HG02588 (cell line): ENCODE results near the gene ASB1.

Source experiments
- ATAC-seq: cut with Tn5 transposase; IDR thresholded peaks from one replicate; pipeline ENCODE4 v1.9.1; 2021; ENCODE audit warnings: mild to moderate bottlenecking, moderate library complexity; ENCODE audit not compliant: unreplicated experiment

ASB1 gene

DNA sequence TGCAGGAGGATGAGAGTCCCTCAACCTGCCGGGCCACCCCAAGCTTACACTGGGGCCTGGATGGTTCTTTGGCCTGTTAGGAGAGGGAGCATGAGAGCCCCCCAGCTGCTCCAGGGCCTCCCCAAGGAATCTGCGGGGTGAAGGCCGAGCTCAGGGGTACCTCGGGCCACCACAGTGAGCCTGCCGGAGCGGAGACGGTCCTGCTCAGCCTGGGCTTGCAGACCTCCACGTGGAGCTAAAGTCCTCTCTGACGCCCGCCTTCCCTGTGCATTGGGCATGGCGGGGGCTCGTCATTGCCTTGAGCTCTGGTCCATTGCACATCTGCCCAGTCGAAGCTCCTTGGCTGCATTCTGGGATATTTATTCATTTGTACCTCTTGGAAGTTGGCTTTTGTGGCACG lies 62.7 kb downstream of the ASB1 start:
- no peak for ATAC-seq

DNA sequence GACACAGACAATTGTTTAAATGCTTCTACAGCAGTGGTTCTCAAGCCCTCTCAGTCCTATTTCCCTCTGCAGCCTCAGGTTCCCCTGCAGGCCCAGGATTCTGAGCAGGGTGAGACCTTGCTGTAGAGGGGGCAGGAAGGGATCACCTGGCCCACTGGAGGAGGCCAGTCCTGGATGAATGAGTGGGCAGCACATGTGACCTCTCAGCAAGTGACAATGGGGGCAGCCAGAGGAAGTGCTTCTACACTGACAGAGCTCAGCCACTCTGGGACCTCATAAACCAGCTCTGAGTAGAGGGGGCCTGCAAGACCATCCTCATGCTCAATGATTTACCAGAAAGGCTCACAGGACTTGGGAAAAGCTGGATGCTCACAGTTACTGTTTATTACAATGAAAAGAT lies 63.2 kb downstream of the ASB1 start:
- ATAC-seq, result no peak

DNA sequence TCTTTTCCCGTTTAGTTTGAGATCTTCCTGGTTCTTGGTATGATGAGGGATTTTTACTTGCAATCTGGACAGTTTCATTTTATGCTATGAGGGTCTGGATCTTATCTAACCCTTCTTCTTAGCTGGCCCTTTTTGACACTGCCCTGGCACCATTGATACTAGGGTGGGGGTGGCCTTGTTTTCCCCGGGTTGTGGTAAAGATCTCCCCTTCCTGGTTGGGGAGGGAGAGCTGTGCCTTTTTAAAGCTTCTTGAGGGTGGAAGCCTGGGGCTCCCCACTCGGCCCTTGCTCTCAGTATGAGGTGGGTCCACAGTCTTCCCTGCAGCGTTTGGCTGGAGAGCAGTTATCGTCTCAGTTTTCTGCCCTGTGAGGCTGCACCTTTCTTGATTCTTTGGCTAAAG lies 66.1 kb downstream of the ASB1 start:
- no peak for ATAC-seq

DNA sequence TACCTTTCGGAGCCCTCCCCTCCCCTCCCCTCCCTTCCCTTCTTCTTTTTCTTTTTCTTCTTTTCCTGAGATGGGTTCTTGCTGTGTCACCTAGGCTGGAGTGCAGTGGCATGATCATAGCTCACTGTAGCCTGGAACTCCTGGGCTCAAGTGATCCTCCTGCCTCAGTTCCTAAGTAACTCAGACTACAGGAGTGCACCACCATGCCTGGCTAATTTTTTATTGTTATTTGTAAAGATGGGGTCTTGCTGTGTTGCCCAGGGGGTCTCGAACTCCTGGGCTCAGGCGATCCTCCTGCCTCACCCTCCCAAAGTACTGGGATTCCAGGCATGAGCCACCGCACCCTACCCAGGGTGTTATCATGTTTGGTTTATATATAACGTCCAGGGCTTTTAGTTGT lies 66.7 kb downstream of the ASB1 start:
- ATAC-seq, result no peak

DNA sequence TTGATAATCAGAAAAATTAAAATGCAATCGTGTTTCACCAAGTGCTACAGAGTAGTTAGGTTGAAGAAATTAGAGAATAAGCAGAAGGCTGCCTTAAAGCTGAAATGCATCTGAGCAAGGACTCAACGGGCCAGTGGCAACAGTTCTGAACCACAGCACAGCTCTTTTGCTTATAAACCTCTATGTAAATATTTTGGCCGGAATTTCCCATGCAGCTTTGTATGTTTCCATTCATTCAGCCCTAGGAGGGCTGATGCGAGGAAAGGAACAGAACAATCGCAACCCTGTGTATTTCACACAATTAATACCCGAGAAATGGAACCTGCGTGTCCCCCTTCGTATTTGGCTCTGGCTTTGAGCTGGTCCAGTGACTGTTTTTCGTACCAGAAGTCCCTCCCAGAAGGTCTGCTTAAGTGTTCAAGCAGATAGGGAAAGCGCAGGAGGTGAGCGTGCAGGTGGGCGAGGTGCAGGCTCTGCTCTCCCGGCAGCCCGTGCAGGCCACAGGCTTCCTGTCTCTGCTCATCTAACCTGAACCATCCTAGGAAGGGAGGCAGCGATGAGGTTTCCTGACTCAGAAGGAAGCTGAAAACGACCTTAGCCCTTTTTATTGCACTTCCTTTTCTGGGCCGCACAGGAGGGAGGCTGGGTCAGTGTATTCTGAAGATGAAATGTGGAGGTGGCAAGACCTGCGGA lies 67.3 kb downstream of the ASB1 start:
- ATAC-seq, result peak; percentile 56

DNA sequence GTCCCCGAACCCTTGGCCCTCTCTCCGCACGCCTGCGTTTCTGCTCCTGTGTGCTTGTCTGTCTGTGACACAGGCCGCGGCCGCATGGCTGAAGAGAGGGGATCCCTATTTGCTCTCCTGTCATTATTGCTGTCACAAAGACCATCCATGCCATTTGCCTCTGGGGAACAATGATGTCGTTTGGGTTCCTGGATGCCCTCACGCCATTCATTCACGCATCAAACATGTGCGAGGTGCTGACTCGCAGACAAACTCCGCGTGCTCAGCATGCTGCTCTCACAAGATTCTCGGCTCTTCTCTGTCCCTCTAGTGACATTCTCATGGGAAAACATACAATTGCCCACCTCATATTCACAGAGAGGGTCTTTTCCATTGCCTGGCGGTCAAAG lies 67.8 kb downstream of the ASB1 start:
- no peak for ATAC-seq

DNA sequence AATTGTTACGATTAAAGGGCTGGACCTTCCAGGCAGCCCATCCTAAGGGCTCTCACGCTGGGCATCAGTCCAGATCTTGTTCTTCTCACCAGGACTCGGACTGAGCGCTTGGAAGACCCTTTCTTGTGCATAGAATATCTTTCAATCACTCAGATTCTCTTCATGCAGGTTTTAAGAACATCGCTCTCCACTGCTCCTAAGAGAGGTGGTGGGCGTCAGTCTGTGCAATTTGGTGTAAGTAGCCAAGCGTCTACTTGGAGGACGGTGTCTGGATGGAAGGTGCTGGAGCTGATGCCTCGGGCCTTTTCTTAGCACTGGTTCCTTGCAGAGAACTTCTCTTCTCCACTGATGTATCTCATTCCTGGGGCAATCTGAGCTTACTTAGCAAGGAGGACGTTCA lies 68.7 kb downstream of the ASB1 start:
- ATAC-seq, result no peak

DNA sequence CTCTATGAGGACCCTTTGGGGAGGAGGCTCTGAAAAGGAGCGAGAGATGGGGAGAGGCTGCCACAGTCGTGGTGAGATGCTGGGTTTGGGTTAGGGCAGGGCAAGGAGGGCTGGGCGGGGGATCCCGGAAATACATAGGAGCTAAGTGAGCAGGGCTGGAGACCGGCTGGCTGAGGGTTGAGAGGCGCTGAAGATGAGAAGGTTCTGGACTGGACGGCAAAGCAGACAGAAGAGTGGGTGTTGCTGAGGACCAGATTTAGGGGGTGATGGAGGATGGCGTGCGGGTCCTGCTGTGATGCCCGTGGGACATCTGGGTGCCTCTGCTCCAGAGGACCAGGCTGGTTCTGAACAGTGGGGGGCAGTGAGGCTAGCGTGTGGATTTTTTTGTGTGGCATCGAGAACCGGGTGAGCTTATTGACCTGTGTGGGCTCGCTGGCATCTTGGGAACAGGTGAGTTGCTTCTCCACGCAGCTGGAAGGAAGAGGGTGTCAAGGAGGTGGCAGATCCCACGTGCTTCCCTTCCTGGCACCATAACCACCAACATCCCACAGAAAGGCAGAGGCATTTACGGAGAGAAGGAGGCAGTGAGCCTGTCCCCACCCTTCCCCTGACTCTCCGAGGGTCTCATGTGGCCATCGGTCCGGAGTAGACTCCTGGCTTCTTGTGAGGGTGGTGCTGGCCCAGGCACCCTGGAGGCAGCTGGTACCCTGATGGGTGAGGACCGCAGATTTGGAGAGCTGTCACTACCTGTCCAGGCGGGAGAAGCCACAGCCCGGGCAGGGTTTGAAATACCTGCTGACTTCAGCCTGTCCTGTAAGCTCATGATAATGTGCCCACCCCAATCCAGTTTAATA lies 70.3 kb downstream of the ASB1 start:
- ATAC-seq, result no peak

DNA sequence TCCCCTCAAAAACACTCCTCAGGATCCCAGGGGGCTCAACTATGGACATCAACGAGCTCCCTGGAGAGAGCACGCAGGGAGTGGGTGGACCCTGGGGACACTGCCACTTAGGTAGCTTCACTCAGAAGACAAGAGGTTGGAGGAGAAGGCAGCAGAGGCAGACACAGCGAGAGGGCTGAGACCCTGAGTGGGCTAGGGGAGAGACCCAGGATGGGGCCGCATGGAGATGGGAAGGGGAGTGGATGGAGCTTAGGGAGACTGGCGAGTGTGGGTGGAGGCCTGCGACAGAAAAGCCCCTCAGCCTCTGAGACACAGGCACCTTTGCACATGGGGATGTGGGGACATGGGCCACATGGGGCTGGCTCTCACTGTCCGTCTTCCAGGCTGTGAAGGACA lies 70.9 kb downstream of the ASB1 start:
- ATAC-seq, result no peak

DNA sequence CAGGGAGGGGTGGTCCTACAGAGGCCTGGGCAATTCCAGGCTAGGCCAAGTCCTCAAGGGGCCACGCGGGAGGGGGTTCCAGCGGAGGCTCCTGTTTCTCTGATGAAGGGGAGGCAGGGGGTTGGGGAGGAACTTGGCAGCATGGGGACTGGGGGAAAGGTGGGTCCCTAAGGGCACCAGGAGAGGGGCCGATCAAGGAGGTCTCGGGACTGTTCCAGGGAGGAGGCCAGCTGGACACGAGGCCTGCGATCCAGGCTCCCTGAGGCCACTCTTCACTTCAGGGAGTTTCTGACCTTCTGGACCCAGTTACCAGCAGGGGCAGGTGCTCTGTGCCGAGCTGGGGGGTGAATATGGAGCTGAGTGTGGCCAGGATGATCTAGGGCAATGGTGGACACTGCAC lies 71.5 kb downstream of the ASB1 start:
- ATAC-seq, result no peak

DNA sequence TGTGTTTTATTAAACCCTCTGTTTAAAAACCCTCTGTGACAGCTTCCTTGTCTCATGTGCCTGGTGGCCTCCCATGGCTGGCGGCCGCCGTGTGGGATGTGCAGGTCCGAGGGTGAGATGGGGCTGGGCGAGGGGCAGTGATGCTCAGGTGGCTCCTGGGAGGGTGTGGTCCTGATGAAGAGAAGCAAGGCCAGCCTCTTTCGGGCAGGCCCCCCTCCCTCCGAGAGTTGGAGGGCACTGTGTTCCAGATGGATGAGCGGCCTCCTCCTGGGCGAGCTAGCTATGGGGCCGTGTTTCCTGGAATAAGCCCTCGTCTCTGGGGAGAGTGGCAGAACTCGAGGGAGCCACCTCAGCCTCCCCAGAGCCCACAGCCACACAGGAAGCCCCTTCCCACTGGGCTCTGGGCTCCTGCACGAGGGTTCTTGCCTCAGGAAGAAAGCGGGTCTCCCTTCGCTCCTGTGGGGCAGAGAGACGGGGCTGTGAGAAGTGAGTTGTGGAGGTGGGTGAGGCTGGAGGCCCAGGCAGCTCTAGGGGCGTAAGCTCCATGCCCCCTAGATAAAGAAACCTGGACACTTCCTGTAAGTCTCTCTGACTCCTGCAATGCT lies 72.1 kb downstream of the ASB1 start:
- ATAC-seq, result no peak

DNA sequence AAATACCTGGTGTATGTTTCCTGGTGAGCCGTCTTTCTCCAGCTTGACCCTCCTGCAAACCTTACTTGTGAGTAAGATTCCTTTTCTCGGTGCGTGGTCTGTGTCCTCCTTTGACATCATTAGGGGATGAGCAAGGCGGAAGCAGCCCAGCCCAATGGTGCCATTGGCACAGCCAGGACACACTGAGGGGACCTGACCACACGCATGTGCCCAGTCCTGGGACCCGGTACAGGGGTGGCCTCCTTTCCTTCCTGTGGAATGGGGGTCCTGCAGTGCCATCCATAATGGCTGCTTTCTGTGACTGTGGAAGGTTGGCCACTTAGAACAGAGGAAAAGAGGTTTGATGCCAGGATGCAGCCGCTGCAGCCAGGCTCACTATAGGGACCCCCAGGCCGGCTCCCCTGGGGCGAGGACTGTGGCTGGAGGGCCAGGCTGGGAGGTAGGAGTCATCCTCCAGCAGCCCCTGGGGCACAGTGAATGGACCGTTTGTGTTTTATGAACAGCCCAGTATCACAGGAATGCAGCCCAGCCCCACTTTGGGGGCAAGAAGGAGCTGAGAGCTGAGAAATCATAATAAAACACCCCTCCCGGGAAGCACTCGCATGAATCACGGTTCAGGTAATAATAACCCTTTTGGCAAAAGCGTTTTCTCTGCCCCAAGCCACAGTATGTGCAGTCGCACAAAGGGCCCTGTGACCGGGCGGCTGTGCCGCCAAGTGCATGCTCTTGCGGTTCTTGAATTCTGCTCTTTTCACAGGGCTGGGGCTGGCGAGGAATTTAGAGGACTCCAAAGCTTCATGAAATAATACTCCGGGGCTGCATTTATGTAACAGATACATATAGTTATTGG lies 73.2 kb downstream of the ASB1 start:
- no peak for ATAC-seq

DNA sequence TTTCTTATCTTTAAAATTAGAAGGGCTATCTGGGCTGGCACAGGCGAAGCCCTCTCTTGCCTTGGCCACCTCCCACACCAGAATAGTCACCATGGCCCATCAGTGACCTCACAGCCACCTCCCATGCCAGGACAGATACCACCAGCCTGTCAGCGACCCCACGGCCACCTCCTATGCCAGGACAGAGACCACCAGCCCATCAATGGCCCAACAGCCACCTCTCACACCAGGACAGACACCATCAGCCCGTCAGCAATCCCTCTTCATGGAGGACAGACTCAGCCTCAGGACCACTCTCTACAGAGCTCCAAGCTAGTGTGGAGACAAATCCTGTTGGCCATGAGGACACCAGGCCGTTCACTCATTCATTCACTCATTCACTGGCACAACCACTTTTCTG lies 74.6 kb downstream of the ASB1 start:
- no peak for ATAC-seq
